Neural cell (in vitro differentiated cells): ENCODE measurements around the gene MTLN.

Source experiments
- EP300 ChIP-seq: fragments of 450-650 bp; conservative IDR thresholded peaks from 2 replicates; pipeline ENCODE4 v1.6.1; 2014; ENCODE audit warnings: antibody characterized with exemption, mild to moderate bottlenecking, moderate library complexity; ENCODE audit not compliant: poor library complexity, severe bottlenecking
- EZH2 ChIP-seq: fragments of 200-600, 300-800 bp; shearing (Covaris generic), sonication (generic); IDR thresholded peaks from 2 replicates; pipeline ENCODE4 v1.6.1; 2014; ENCODE audit warnings: antibody characterized with exemption, low read length, borderline replicate concordance, mild to moderate bottlenecking; ENCODE audit not compliant: insufficient read depth, poor library complexity, severe bottlenecking
- MXI1 ChIP-seq: fragments of 450-650 bp; conservative IDR thresholded peaks from 2 replicates; pipeline ENCODE4 v1.6.1; 2014; ENCODE audit warnings: antibody characterized with exemption, mild to moderate bottlenecking; ENCODE audit not compliant: poor library complexity, severe bottlenecking
- POLR2AphosphoS5 ChIP-seq: IDR thresholded peaks from 2 replicates; pipeline ENCODE4 v1.6.1; 2012
- RAD21 ChIP-seq: fragments of 450-650 bp; conservative IDR thresholded peaks from 2 replicates; pipeline ENCODE4 v1.6.1; 2014; ENCODE audit warnings: antibody characterized with exemption, mild to moderate bottlenecking, moderate library complexity
- TAF1 ChIP-seq: IDR thresholded peaks from 2 replicates; pipeline ENCODE4 v1.6.1; 2012; ENCODE audit warnings: low read depth
- TF ChIP-seq, protein P1 (sequence below): IDR thresholded peaks from 2 replicates; pipeline ENCODE4 v1.6.1; 2012; ENCODE audit warnings: borderline replicate concordance
- TF ChIP-seq, protein P2 (sequence below): fragments of 450-650 bp; IDR thresholded peaks from 2 replicates; pipeline ENCODE4 v1.5.1; 2014; ENCODE audit warnings: antibody characterized with exemption, mild to moderate bottlenecking, moderate library complexity; ENCODE audit not compliant: poor library complexity, severe bottlenecking

DNA sequence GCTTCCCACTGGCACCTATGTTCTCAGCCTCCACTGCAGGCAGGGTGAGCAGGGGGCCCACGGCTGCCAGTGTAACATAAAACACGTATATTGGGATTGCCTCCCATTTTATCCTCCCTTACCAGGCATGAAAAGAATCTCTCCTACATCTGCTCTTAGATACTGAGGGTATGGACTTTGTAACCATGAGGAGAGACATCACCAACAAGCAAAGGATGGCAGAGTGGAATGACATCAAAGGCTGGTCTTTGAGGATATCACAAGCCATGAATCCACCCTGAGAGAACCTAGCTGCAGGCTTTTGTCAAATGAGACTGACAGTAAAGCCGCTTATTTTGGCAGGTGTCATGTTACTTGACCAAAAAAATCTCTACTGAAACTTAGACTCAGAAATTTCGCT lies 14.9 kb downstream of the MTLN start:
- TF ChIP-seq, protein P1, sequence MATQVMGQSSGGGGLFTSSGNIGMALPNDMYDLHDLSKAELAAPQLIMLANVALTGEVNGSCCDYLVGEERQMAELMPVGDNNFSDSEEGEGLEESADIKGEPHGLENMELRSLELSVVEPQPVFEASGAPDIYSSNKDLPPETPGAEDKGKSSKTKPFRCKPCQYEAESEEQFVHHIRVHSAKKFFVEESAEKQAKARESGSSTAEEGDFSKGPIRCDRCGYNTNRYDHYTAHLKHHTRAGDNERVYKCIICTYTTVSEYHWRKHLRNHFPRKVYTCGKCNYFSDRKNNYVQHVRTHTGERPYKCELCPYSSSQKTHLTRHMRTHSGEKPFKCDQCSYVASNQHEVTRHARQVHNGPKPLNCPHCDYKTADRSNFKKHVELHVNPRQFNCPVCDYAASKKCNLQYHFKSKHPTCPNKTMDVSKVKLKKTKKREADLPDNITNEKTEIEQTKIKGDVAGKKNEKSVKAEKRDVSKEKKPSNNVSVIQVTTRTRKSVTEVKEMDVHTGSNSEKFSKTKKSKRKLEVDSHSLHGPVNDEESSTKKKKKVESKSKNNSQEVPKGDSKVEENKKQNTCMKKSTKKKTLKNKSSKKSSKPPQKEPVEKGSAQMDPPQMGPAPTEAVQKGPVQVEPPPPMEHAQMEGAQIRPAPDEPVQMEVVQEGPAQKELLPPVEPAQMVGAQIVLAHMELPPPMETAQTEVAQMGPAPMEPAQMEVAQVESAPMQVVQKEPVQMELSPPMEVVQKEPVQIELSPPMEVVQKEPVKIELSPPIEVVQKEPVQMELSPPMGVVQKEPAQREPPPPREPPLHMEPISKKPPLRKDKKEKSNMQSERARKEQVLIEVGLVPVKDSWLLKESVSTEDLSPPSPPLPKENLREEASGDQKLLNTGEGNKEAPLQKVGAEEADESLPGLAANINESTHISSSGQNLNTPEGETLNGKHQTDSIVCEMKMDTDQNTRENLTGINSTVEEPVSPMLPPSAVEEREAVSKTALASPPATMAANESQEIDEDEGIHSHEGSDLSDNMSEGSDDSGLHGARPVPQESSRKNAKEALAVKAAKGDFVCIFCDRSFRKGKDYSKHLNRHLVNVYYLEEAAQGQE: no peak
- TF ChIP-seq, protein P2, sequence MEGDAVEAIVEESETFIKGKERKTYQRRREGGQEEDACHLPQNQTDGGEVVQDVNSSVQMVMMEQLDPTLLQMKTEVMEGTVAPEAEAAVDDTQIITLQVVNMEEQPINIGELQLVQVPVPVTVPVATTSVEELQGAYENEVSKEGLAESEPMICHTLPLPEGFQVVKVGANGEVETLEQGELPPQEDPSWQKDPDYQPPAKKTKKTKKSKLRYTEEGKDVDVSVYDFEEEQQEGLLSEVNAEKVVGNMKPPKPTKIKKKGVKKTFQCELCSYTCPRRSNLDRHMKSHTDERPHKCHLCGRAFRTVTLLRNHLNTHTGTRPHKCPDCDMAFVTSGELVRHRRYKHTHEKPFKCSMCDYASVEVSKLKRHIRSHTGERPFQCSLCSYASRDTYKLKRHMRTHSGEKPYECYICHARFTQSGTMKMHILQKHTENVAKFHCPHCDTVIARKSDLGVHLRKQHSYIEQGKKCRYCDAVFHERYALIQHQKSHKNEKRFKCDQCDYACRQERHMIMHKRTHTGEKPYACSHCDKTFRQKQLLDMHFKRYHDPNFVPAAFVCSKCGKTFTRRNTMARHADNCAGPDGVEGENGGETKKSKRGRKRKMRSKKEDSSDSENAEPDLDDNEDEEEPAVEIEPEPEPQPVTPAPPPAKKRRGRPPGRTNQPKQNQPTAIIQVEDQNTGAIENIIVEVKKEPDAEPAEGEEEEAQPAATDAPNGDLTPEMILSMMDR: no peak
- no peak for TF ChIP-seq RAD21
- no peak for TF ChIP-seq POLR2AphosphoS5
- no peak for TF ChIP-seq EP300
- TF ChIP-seq EZH2: no peak
- TF ChIP-seq TAF1: no peak
- no peak for TF ChIP-seq MXI1
